IMR-90 (cell line): ENCODE results near the gene MOB2. TPM values are rescaled to one million over a fixed set of nuclear protein-coding genes. Genes with fewer than 3 reads are reported as not detected.

Source experiments
- ATAC-seq: fragments of 200-7000 bp; cut with Tn5 transposase; 2 replicates; pipeline ENCODE4 v1.9.1; 2020; ENCODE audit warnings: low read depth, mild to moderate bottlenecking, moderate library complexity
- BruUV-seq: library from RNA; stranded (reverse); fragments of 400-500 nt; replicated peaks from 2 replicates; lab custom pipeline; 2021; lab: Mats Ljungman, UMichigan
- CTCF ChIA-PET: fragments of 300-600 bp; formaldehyde crosslinking; extraction: SDS; loops from one replicate; lab custom pipeline; 2021; ENCODE audit warnings: antibody characterized with exemption; lab: Yijun Ruan, JAX
- POLR2A ChIA-PET: fragments of 300-600 bp; sonication (Branson Sonifier 250); formaldehyde crosslinking; loops from one replicate; lab custom pipeline; 2022; ENCODE audit warnings: antibody characterized with exemption; ENCODE audit not compliant: unreplicated experiment; lab: Charles Lee
- DNase-seq: peaks from one replicate; pipeline ENCODE4 v3.0.0; 2013
- H2AFZ ChIP-seq: replicated peaks from 2 replicates; pipeline ENCODE3; 2013; ENCODE audit warnings: low read length, mild to moderate bottlenecking; ENCODE audit not compliant: poor library complexity
- H2AK5ac ChIP-seq: 2 replicates; pipeline ENCODE4 v1.6.1; 2013; ENCODE audit warnings: low read depth, low read length, inconsistent platforms
- H2AK9ac ChIP-seq: replicated peaks from 2 replicates; pipeline ENCODE3; 2013; ENCODE audit warnings: mild to moderate bottlenecking, low read depth, low read length, moderate library complexity; ENCODE audit not compliant: poor library complexity
- H2BK120ac ChIP-seq: 2 replicates; pipeline ENCODE4 v1.6.1; 2013; ENCODE audit warnings: low read depth, low read length, inconsistent platforms
- H2BK15ac ChIP-seq: 3 replicates; pipeline ENCODE4 v1.6.1; 2013; ENCODE audit warnings: low read depth, low read length, inconsistent platforms
- H2BK20ac ChIP-seq: 2 replicates; pipeline ENCODE4 v1.6.1; 2013; ENCODE audit warnings: low read depth, mild to moderate bottlenecking, inconsistent platforms, low read length, moderate library complexity
- H2BK5ac ChIP-seq: 2 replicates; pipeline ENCODE4 v1.6.1; 2013; ENCODE audit warnings: mild to moderate bottlenecking, low read depth, low read length, inconsistent platforms; ENCODE audit not compliant: poor library complexity, severe bottlenecking
- H3K14ac ChIP-seq: replicated peaks from 2 replicates; pipeline ENCODE4 v1.6.1; 2013; ENCODE audit warnings: low read depth, low read length, inconsistent platforms
- H3K18ac ChIP-seq: 2 replicates; pipeline ENCODE4 v1.6.1; 2013; ENCODE audit warnings: low read depth, low read length, control low read depth
- H3K23ac ChIP-seq: 2 replicates; pipeline ENCODE4 v1.6.1; 2013; ENCODE audit warnings: low read depth, low read length, inconsistent platforms
- H3K27ac ChIP-seq: 2 replicates; pipeline ENCODE4 v1.5.1; 2013; ENCODE audit warnings: mild to moderate bottlenecking, control low read depth, low read length; ENCODE audit not compliant: insufficient read depth
- H3K27me3 ChIP-seq: 2 replicates; pipeline ENCODE4 v1.6.1; 2013; ENCODE audit warnings: low read length; ENCODE audit not compliant: control insufficient read depth, insufficient read depth
- H3K36me3 ChIP-seq: 2 replicates; pipeline ENCODE4 v1.6.1; 2013; ENCODE audit warnings: low read length, mixed read lengths; ENCODE audit not compliant: control insufficient read depth, insufficient read depth
- H3K4ac ChIP-seq: 2 replicates; pipeline ENCODE4 v1.6.1; 2013; ENCODE audit warnings: low read depth, low read length, inconsistent platforms
- H3K4me1 ChIP-seq: 2 replicates; pipeline ENCODE4 v1.6.1; 2013; ENCODE audit warnings: low read length, mixed read lengths; ENCODE audit not compliant: control insufficient read depth, insufficient read depth
- H3K4me2 ChIP-seq: 2 replicates; pipeline ENCODE4 v1.6.1; 2013; ENCODE audit warnings: low read depth, mild to moderate bottlenecking, control low read depth, low read length, moderate library complexity
- H3K4me3 ChIP-seq: 2 replicates; pipeline ENCODE4 v1.5.1; 2013; ENCODE audit warnings: low read depth, mild to moderate bottlenecking, control low read depth, low read length, moderate library complexity; ENCODE audit not compliant: insufficient read depth
- H3K56ac ChIP-seq: 2 replicates; pipeline ENCODE4 v1.6.1; 2013; ENCODE audit warnings: low read length, inconsistent platforms; ENCODE audit not compliant: insufficient read depth; ENCODE audit errors: extremely low read depth
- H3K79me1 ChIP-seq, 2 experiments: 2 replicates each; pipeline ENCODE4 v1.6.1; 2013; ENCODE audit warnings: low read length in 2 of 2, inconsistent platforms in 1 of 2, low read depth in 1 of 2
- H3K9ac ChIP-seq: 2 replicates; pipeline ENCODE4 v1.6.1; 2013; ENCODE audit warnings: low read depth, low read length, control low read depth
- H3K9me1 ChIP-seq: 2 replicates; pipeline ENCODE4 v1.6.1; 2013; ENCODE audit warnings: low read length, inconsistent platforms; ENCODE audit not compliant: insufficient read depth
- H3K9me3 ChIP-seq: 2 replicates; pipeline ENCODE4 v1.6.1; 2013; ENCODE audit warnings: low read length; ENCODE audit not compliant: control insufficient read depth, insufficient read depth
- H4K20me1 ChIP-seq: 2 replicates; pipeline ENCODE4 v1.6.1; 2013; ENCODE audit warnings: low read length, inconsistent platforms; ENCODE audit not compliant: insufficient read depth
- H4K5ac ChIP-seq: 2 replicates; pipeline ENCODE4 v1.6.1; 2013; ENCODE audit warnings: mild to moderate bottlenecking, low read depth, low read length, control low read depth
- H4K8ac ChIP-seq, 2 experiments: 2 replicates each; pipeline ENCODE4 v1.6.1; 2013; ENCODE audit warnings: low read depth in 2 of 2, low read length in 2 of 2, control low read depth in 1 of 2, inconsistent platforms in 1 of 2
- H4K91ac ChIP-seq: 2 replicates; pipeline ENCODE4 v1.6.1; 2013; ENCODE audit warnings: low read depth, low read length, inconsistent platforms; ENCODE audit not compliant: insufficient read depth
- BHLHE40 ChIP-seq: fragments of 150-350 bp; IDR thresholded peaks from 2 replicates; pipeline ENCODE4 v1.6.1; 2016; ENCODE audit warnings: mild to moderate bottlenecking, low read depth, low read length
- CHD1 ChIP-seq: IDR thresholded peaks from 2 replicates; pipeline ENCODE4 v1.6.1; 2012; ENCODE audit warnings: low read depth, low read length, improper control_type of control experiment
- CTCF ChIP-seq: conservative IDR thresholded peaks from 2 replicates; pipeline ENCODE4 v1.5.1; 2012; ENCODE audit warnings: mild to moderate bottlenecking, low read depth, low read length, improper control_type of control experiment
- ELK1 ChIP-seq: fragments of 150-350 bp; IDR thresholded peaks from 2 replicates; pipeline ENCODE4 v1.6.1; 2016; ENCODE audit warnings: low read depth, mild to moderate bottlenecking, low read length, moderate library complexity, borderline replicate concordance
- FOS ChIP-seq: fragments of 150-350 bp; IDR thresholded peaks from 2 replicates; pipeline ENCODE4 v1.6.1; 2016; ENCODE audit warnings: low read depth, low read length
- MAFK ChIP-seq: IDR thresholded peaks from 2 replicates; pipeline ENCODE4 v1.6.1; 2012; ENCODE audit warnings: low read depth, low read length, improper control_type of control experiment
- MXI1 ChIP-seq: IDR thresholded peaks from 2 replicates; pipeline ENCODE4 v1.6.1; 2012; ENCODE audit warnings: low read depth, mild to moderate bottlenecking, low read length, moderate library complexity, borderline replicate concordance
- NFE2L2 ChIP-seq: fragments of 150-350 bp; IDR thresholded peaks from 2 replicates; pipeline ENCODE4 v1.6.1; 2016; ENCODE audit warnings: low read depth, mild to moderate bottlenecking, low read length
- POLR2A ChIP-seq: IDR thresholded peaks from 2 replicates; pipeline ENCODE4 v1.6.1; 2012; ENCODE audit warnings: mild to moderate bottlenecking, low read depth, low read length
- RAD21 ChIP-seq: IDR thresholded peaks from 2 replicates; pipeline ENCODE4 v1.6.1; 2012; ENCODE audit warnings: low read length, improper control_type of control experiment
- RCOR1 ChIP-seq: IDR thresholded peaks from 2 replicates; pipeline ENCODE4 v1.6.1; 2012; ENCODE audit warnings: mild to moderate bottlenecking, low read length, improper control_type of control experiment; ENCODE audit not compliant: insufficient replicate concordance
- RFX5 ChIP-seq: IDR thresholded peaks from 2 replicates; pipeline ENCODE4 v1.8.0; 2012; ENCODE audit warnings: low read depth, mild to moderate bottlenecking, low read length, moderate library complexity
- USF2 ChIP-seq: fragments of 150-350 bp; IDR thresholded peaks from 2 replicates; pipeline ENCODE4 v1.6.1; 2017; ENCODE audit warnings: mild to moderate bottlenecking, antibody characterized with exemption, low read length, low read depth
- WGBS, 2 experiments: methylation state at CpG; one replicate each; pipeline versions ENCODE4 v1.1.5 to v1.1.7; 2013; ENCODE audit warnings: missing lambda C conversion rate in 2 of 2; ENCODE audit not compliant: insufficient read length in 1 of 2; ENCODE audit errors: extremely low coverage in 2 of 2; 5-methylcytosine and 5-hydroxymethylcytosine counted together
- dilution Hi-C: fragments of 300-500 bp; cut with HindIII; formaldehyde crosslinking; loops from one replicate; pipeline ENCODE4 v1.14.3; 2018; ENCODE audit warnings: low sequenced_read_pairs; ENCODE audit not compliant: unreplicated experiment
- in situ Hi-C: fragments of 300-500 bp; cut with MboI; formaldehyde crosslinking; loops from 3 replicates; pipeline ENCODE4 v1.14.3; 2019; ENCODE audit warnings: low sequenced_read_pairs, inconsistent platforms, mixed read lengths
- intact Hi-C: fragments of 100-400 bp; cut with micrococcal nuclease; formaldehyde crosslinking; loops from 2 replicates; pipeline ENCODE4 v1.10.0; 2022
- polyA plus RNA-seq, 3 experiments: library from polyadenylated mRNA; depleted of rRNA; stranded (reverse); fragments of >200 nt; gene quantifications; 2 replicates each; pipeline ENCODE4 v1.2.3, GENCODE V29; 2012; ENCODE audit warnings: low replicate concordance in 1 of 3
- total RNA-seq: library from RNA; depleted of rRNA; stranded (reverse); fragments of >200 nt; gene quantifications from 2 replicates; pipeline ENCODE4 v1.2.3, GENCODE V29; 2012

Gene MOB2
- total and polyA plus RNA-seq, 2 of the 4 experiments (the other 2 are of a cell fraction): 23.7 to 36.2 TPM

- H2BK20ac ChIP-seq: no peak overlapping the region
- BruUV-seq: no TSS peak
- H3K27me3 ChIP-seq: no peaks in the 10 kb centered on the region
- H3K27ac ChIP-seq: no peak overlapping the region
- no peak for DNase-seq
- no peak overlapping the region for H3K4ac ChIP-seq
- H2AFZ ChIP-seq: no peak overlapping the region
- H3K4me1 ChIP-seq: no peaks in the 10 kb centered on the region
- H2BK15ac ChIP-seq: no peak overlapping the region
- CTCF ChIA-PET: no interaction called here
- H4K20me1 ChIP-seq: no peaks in the 10 kb centered on the region; the same call in 1 of the 2 replicates
- intact Hi-C loops: no loop called here
- dilution Hi-C loops: no loop called here
- no peak overlapping the region for H2BK5ac ChIP-seq
- H3K4me2 ChIP-seq: no peak overlapping the region
- H4K8ac ChIP-seq: no peak overlapping the region
- no peak overlapping the region for H3K23ac ChIP-seq
- no peak overlapping the region for H3K9ac ChIP-seq
- no peak overlapping the region for H4K5ac ChIP-seq
- H2BK120ac ChIP-seq: no peak overlapping the region
- H3K79me1 ChIP-seq: no peaks in the 10 kb centered on the region
- 94% methylated on average over 23 of the region's 35 CpGs; no CpG with 5 or more reads in 1 of the 2 experiments for WGBS, 2 experiments
- no peak overlapping the region for H2AK9ac ChIP-seq
- no peak overlapping the region for H3K18ac ChIP-seq
- no peak overlapping the region for H3K4me3 ChIP-seq
- no peak overlapping the region for H3K14ac ChIP-seq
- H3K9me3 ChIP-seq: no peaks in the 10 kb centered on the region
- in situ Hi-C loops: no loop called here
- POLR2A ChIA-PET: no interaction called here
- no peaks in the 10 kb centered on the region for H3K9me1 ChIP-seq
- TF ChIP-seq CHD1 (no peak), CTCF (no peak), RFX5 (no peak), FOS (no peak), MAFK (no peak), ELK1 (no peak), RAD21 (no peak), NFE2L2 (no peak), POLR2A (no peak), BHLHE40 (no peak), RCOR1 (no peak), USF2 (no peak), MXI1 (no peak)
- no peak for ATAC-seq
- H2AK5ac ChIP-seq: no peak overlapping the region
- peaks cover 18% of the 10 kb centered on the region for H3K36me3 ChIP-seq
- no peak overlapping the region for H4K91ac ChIP-seq
- H3K56ac ChIP-seq: no peak overlapping the region
Measured at GRCh38 chr11:1469911-1470680, 16.5 kb downstream of the MOB2 start.
